K562 (cell line): ENCODE results near the gene CRYZL1. TPM values are rescaled to one million over a fixed set of nuclear protein-coding genes. Genes with fewer than 3 reads are reported as not detected.

Experiments used
- ARID3B ChIP-seq: fragments of 250-450 bp; sonication (Bioruptor Pico); IDR thresholded peaks from 2 replicates; pipeline ENCODE4 v1.4.0; 2020; ENCODE audit warnings: borderline replicate concordance
- BCOR ChIP-seq: fragments of 450-650 bp; IDR thresholded peaks from 2 replicates; pipeline ENCODE4 v1.6.1; 2016
- CTCFL ChIP-seq: IDR thresholded peaks from 2 replicates; pipeline ENCODE4 v1.6.1; 2011; ENCODE audit warnings: borderline replicate concordance, low read depth, mild to moderate bottlenecking, moderate library complexity, low read length; ENCODE audit not compliant: insufficient read depth, poor library complexity, severe bottlenecking
- FOXK2 ChIP-seq, 2 experiments: fragments of 450-650 bp; IDR thresholded peaks in 1 of 2; conservative IDR thresholded peaks in 1 of 2; 2 replicates each; pipeline ENCODE4 v1.6.1; 2016; ENCODE audit warnings: low read depth in 2 of 2, mild to moderate bottlenecking in 1 of 2
- LEF1 ChIP-seq: fragments of 450-650 bp; IDR thresholded peaks from 2 replicates; pipeline ENCODE4 v1.6.1; 2016; ENCODE audit warnings: mild to moderate bottlenecking
- MCM5 ChIP-seq: fragments of 450-650 bp; IDR thresholded peaks from 2 replicates; pipeline ENCODE4 v1.6.1; 2016; ENCODE audit warnings: low read depth
- MXI1 ChIP-seq: IDR thresholded peaks from 2 replicates; pipeline ENCODE4 v1.6.1; 2011; ENCODE audit warnings: low read depth, mild to moderate bottlenecking, improper control_type of control experiment, low read length
- MYBL2 ChIP-seq, 2 experiments: fragments of 450-650 bp in 1 of 2; sonication (generic) in 1 of 2; formaldehyde crosslinking in 1 of 2; IDR thresholded peaks; 2 replicates each; pipeline versions ENCODE4 v1.6.1 to v1.8.1; 2017 to 2022; ENCODE audit warnings: borderline replicate concordance in 1 of 2, inconsistent platforms in 1 of 2, low read depth in 1 of 2, mild to moderate bottlenecking in 1 of 2, missing genetic modification reagents in 1 of 2, moderate library complexity in 1 of 2
- NR4A1 ChIP-seq, 2 experiments: fragments of 250-450 bp in 1 of 2; fragments of 450-650 bp in 1 of 2; sonication (Bioruptor Pico) in 1 of 2; IDR thresholded peaks; 2 replicates each; pipeline versions ENCODE4 v1.4.0 to v1.6.1; 2016 to 2020; ENCODE audit warnings: mild to moderate bottlenecking in 2 of 2, missing compliant biosample characterization in 1 of 2, missing genetic modification characterization in 1 of 2, moderate library complexity in 1 of 2
- PKNOX1 ChIP-seq: fragments of 450-650 bp; IDR thresholded peaks from 2 replicates; pipeline ENCODE4 v1.6.1; 2016
- POLR2B ChIP-seq: fragments of 450-650 bp; IDR thresholded peaks from 2 replicates; pipeline ENCODE4 v1.6.1; 2018; ENCODE audit warnings: low read depth; ENCODE audit not compliant: partially characterized antibody
- PRMT5 ChIP-seq: sonication (generic); formaldehyde crosslinking; IDR thresholded peaks from 2 replicates; pipeline ENCODE4 v1.5.0; 2020; ENCODE audit warnings: missing genetic modification reagents
- TCF15 ChIP-seq: fragments of 250-450 bp; sonication (Bioruptor Pico); IDR thresholded peaks from 2 replicates; pipeline ENCODE4 v1.8.0; 2022; ENCODE audit warnings: moderate library complexity, mild to moderate bottlenecking, inconsistent platforms
- TCF3 ChIP-seq: sonication (generic); formaldehyde crosslinking; IDR thresholded peaks from 2 replicates; pipeline ENCODE4 v1.4.0; 2020; ENCODE audit warnings: mild to moderate bottlenecking, missing genetic modification reagents
- XRCC4 ChIP-seq: IDR thresholded peaks from one replicate; pipeline ENCODE4 v1.6.1; 2011; ENCODE audit not compliant: insufficient read depth, insufficient read length; ENCODE audit errors: extremely low read depth
- ZFP36 ChIP-seq: fragments of 150-350 bp; IDR thresholded peaks from 2 replicates; pipeline ENCODE4 v1.6.1; 2018; ENCODE audit warnings: low read length, low read depth; ENCODE audit not compliant: partially characterized antibody
- ZHX1 ChIP-seq: fragments of 150-350 bp; conservative IDR thresholded peaks from 2 replicates; pipeline ENCODE4 v1.6.1; 2014; ENCODE audit warnings: low read length
- ZNF507 ChIP-seq: conservative IDR thresholded peaks from 2 replicates; pipeline ENCODE4 v1.6.1; 2017; ENCODE audit warnings: missing genetic modification characterization, missing compliant biosample characterization
- ZNF717 ChIP-seq: fragments of 250-450 bp; sonication (Bioruptor Pico); IDR thresholded peaks from 2 replicates; pipeline ENCODE4 v1.5.0; 2021
- ZNF830 ChIP-seq: fragments of 250-450 bp; sonication (Bioruptor Pico); IDR thresholded peaks from 2 replicates; pipeline ENCODE4 v1.5.0; 2021; ENCODE audit warnings: mild to moderate bottlenecking
- polyA plus RNA-seq, 8 experiments: library from polyadenylated mRNA; depleted of rRNA in 4 of 8; stranded (reverse) in 5 of 8; unstranded in 3 of 8; fragments of >200 nt; fragmentation: Nextera tagmentation in 2 of 8; fragmentation: Illumina TruSeq in 1 of 8; extraction: Ambion mirVana in 2 of 8; extraction: Trizol in 1 of 8; gene quantifications; 2 replicates each; pipeline versions ENCODE4 v1.2.1 to v1.2.3, GENCODE V29; 2011 to 2014; ENCODE audit warnings: inconsistent platforms in 1 of 8, missing spikeins in 1 of 8
- total RNA-seq, 7 experiments: library from RNA; depleted of rRNA in 6 of 7; stranded (reverse); fragments of >200 nt in 6 of 7; fragmentation: Illumina TruSeq in 2 of 7; extraction: Trizol in 2 of 7; gene quantifications; 2 replicates each; pipeline versions ENCODE4 v1.2.1 to v1.2.3, GENCODE V29; 2011 to 2021; ENCODE audit warnings: low replicate concordance in 1 of 7

Gene CRYZL1
- total and polyA plus RNA-seq, 9 of the 15 experiments (the other 6 are each of a cell fraction or from before 2014, with no cell fraction given), result 19.9 to 98.2 (median 39.2) TPM

- TF ChIP-seq MYBL2 (IDR thresholded peaks at IDR 0.05; ENCODE audit: low read depth) (no peak), MYBL2 (CRISPR knock-in tag; IDR thresholded peaks at IDR 0.05; ENCODE audit: borderline replicate concordance) (no peak), FOXK2 (conservative IDR thresholded peaks at IDR 0.05 in 1 of 2, IDR thresholded peaks at IDR 0.05 in 1 of 2; ENCODE audit: low read depth in 2 of 2) (no peak; a peak in 1 of 4 replicates), BCOR (no peak), ARID3B (peak; percentile 45; the same call in 1 of the 2 replicates), MCM5 (no peak), TCF15 (CRISPR knock-in tag) (no peak), CTCFL (no peak), NR4A1 (CRISPR knock-in tag; IDR thresholded peaks at IDR 0.05) (no peak), NR4A1 (tag; IDR thresholded peaks at IDR 0.05) (no peak), ZNF830 (peak; percentile 85; the same call in 1 of the 2 replicates), XRCC4 (no peak), ZNF507 (tag) (no peak), TCF3 (CRISPR knock-in tag) (0 out of 2 replicates have a peak, but pooled peaks have one; percentile 28), PKNOX1 (peak; percentile 99), POLR2B (peak; percentile 71), MXI1 (peak; percentile 96), LEF1 (no peak), ZHX1 (peak; percentile 64; the same call in 1 of the 2 replicates), ZNF717 (CRISPR knock-in tag) (no peak), ZFP36 (peak; percentile 4), PRMT5 (peak; percentile 75; the same call in 1 of the 2 replicates)
Observed at GRCh38 chr21:33641352-33642026, at the start of gene CRYZL1 (continued).
